GM19238 (cell line): ENCODE measurements around the gene SP3.
A peak's percentile ranks its signal among the peaks of the same experiment; 100 is the strongest.

ENCODE experiments used
- DNase-seq: peaks from one replicate; pipeline ENCODE4 v3.0.0; 2011; ENCODE audit warnings: low spot score; ENCODE audit not compliant: insufficient read length

The SP3 gene

DNA sequence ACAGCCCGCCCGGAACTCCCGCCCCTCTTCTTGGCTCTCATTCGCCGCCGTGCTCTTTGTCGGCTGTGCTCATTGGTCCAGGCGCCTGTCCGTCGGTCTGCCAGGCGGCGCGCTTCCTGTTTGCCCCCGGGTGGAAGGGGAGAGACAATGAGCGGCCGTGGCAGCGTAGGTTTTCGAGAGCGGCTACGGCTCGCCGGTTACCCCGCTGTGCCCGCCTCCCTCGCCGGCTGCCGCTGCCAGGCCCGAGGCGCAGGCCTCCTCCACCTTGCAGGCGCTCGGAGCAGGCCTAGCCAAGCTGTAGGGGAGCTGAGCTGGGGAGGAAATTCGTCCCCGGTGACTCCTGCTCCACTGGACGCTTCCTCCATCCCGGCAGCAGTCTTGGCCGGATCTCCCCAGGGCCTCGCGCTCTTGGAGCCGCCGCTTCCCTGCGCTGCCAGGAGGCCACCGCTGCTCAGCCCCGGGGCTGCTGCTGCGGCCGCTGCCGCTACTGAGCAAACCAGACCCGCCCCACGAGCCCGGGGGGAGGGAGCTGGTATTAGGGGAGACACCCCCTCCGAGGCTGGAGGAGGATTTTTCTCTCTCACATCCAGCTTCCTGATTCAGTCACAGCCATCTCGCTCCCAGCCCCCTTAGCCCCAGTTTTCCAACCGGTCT is at the start of gene SP3:
Gene SP3, minus strand, starts transcription at position 2 of the 654 bp plus-strand sequence. CDS start 202 bp downstream, outside the sequence.
- peak; percentile 95 for DNase-seq

DNA sequence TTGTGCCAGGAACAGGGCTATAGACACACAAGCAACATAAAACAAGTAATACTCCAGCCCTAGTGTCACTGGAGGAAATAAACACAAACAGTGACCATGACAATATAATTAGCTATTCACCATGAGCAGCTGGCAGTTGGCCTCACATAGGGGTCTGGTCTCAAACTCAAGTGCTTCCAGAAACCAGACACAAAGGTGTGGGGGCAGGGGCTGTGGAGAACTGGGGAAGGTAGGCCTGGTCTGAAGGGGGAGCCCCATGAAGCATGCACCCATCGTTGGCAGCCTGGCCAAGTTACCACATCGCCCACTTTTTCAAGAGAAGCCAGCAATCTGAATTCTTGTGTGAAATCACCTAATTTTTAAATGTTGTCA is 49.5 kb upstream of the SP3 start:
- DNase-seq = no peak

DNA sequence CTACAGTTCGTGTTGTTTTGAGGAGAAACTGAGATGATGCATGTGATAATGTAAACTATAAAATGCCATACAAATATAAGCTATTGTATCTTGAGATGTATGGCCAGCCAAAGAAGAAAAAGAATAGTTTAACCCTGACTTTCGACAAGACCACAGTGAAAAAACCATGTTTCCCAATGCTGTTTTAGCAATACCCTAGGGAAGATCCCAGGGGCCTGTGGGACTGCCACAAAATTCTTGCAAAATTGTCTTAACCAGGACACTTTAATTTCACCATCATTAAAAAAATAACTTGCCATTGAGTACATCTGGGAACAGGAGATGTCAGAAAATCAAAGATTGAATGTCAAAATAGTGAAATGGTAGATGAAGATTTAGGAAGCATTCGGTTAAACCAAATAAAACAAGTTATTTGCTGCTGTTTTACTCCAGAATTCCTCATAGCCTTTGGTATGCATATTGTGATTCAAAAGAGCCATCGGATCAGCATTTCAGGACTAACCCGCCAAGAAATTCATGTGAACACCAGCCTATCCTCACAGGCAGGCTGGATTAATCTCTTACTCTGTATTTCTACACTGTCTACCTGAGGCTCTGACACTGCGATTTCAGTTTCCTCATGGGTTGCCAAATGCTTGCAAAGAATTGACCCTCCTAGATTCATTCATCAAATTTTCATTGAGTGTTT is 49.0 kb upstream of the SP3 start:
- no peak for DNase-seq

DNA sequence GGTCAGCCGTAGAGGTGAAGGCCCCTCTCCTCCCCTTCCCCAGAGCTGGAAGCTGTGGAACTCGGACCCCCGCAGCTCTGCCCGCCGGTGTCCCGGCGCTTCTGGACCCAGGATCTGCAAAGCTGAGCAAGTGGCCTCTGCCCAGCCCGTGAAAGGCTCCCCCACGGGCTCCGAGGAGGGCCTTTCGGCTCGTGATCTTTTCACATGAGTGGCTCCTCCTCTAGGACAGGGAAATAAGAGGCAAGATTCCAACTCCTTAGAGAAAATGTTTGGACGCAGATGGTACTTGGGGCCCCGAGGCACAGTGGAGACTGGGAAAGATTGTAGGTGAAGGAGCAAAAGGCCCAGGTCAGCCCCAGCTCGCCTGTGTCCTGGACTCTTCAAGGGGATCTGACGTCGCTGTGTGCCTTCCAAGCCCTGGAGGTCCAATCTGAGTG is 48.2 kb upstream of the SP3 start:
- DNase-seq = no peak

DNA sequence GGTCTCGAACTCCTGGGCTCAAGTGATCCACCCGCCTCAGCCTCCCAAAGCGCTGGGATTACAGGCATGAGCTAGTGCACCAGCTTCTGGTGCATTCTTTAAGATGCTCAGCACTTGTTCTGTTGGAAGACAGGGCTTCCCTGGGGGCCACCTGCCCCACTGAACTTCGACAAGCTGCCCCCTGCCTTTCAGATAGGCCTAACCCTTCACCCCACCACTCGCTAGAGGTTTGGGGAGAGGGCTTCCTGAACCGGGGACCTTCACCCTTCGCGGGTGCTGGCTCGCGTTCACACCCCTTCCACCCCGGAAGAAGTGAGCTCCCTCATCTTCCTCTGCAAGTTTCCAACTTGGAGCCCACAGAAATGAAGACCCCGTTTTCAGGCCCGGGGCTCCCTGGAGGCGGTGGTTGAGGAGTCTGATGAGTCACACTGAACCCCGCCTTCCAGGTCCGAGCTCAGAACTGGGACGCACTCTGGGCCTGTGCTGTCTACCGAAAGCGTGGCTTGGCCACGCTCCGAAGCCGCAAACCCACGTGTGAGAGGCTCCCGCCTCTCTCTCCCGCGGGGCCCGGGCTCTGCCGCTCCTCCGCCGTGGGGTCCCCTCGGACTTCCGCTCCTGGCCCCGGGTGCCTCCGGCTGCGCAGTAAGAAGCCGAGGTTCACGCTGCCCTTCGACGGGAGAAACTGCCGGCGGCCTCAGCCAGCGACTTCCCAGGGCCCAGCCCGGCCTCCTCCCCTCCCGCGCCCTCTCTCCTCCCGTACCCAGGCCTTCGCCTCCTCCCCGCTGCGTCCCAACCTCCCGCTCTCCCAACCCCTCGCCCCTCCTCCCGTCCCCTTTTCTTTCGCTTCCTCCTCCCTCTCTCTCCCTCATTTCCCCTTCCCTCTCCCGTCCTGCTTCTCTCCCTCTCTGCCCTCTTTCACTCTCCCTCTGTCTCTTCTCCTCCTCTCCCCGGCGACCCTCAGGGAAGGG is 47.5 kb upstream of the SP3 start:
- DNase-seq = no peak

DNA sequence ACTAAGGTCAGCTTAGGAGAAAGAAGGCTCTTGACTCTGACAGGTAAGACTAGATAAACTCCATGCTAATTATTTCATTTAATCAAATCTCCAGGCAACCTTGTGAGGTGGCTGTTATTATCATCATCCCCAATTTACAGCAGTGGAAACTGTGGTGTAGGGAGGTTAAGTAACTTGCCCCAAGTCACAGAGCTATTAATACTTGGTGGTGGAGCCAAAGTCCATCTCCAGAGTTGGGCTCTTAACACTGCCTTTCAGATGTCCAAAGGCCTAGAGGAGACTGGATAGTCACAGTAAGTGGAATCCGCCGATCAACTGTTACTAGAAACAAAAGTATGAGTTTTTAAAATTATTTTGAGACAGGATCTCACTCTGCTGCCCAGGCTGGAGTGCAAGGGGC is 46.6 kb upstream of the SP3 start:
- no peak for DNase-seq

DNA sequence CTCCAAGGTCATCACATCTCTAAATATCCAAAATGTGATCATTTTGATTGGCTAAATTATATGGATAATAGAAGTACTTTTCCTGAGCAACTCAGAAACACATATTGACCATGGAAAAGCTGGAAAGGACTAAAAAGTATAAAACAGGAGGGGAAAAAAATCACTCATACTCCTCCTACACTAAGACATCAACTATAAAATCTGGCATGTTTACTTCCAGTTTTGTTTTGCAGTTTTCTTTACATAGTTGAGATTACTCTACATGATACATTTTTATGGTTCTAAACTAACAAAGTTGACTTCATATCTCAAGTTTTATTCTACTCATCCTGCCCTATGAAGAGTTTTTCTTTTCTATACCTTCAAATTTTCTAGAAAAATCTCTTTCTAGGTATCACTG is 46.0 kb upstream of the SP3 start:
- DNase-seq = no peak

DNA sequence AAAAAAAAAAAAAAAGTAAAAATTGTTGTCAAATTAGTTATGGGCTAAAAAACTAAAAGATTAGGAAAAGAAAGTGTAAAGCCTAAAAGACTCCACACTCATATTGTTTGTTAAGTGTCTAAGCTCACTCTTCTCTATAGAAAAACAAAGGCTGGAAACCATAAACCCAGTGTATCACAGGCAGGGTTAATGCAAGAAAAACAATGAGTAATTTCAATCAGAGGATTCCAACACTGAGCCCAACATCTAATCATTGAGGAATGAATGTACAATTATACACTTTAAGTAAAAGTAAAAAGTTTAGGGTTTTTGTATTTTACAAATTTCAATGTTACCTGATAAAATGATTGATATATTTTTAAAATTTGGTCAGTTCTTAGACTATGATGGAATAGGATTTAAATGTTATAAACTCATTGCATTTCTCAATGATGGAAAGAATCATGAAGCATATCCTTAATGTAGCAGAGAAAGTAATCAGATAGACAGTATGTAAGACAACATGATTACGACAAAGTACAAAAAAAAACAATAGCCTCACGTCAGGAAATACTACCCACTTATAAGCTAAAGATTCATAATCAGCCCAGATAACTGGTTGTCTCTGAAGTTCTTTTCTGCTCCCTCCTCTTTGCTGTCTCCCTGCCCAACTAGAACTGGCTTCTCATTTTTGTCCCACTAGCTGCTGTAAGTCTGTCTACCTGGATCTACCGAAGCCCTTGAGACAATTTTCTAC is 44.5 kb upstream of the SP3 start:
- no peak for DNase-seq

DNA sequence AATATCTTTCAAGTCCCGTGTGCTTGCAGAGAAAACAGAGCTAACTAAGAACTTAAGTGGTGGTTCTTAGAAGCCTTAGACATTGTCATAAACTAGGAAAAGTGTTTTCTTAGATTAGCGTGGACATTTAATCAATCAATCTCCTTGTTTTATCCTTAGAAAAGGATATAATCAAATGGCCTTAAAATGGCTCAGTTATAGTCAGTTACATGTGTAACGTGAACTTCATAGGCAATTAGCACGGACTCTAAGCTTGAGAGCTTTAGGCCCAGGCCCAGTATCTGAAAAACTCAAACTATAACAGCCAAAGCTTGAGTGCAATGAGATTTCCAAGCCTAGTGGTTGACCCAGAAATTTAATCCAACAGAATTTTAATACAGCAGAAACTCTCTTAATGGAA is 43.5 kb upstream of the SP3 start:
- DNase-seq = no peak

DNA sequence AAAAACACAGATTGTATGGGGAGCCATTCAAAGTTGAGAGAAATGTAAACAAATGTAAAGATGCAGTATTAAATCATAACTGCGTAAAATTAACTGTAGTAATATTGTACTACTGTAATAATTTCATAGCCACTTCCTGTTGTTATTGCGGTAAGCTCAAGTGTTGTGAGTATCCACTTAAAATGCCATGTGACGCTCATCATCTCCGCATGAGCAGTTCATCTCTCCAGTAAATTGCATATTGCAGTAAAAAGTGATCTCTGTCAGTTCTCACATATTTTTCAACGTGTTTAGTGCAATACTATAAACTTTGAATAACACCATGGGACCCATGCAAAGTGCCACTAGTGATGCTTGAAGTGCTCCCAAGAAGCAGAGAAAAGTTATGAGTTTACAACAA is 41.8 kb upstream of the SP3 start:
- no peak for DNase-seq

DNA sequence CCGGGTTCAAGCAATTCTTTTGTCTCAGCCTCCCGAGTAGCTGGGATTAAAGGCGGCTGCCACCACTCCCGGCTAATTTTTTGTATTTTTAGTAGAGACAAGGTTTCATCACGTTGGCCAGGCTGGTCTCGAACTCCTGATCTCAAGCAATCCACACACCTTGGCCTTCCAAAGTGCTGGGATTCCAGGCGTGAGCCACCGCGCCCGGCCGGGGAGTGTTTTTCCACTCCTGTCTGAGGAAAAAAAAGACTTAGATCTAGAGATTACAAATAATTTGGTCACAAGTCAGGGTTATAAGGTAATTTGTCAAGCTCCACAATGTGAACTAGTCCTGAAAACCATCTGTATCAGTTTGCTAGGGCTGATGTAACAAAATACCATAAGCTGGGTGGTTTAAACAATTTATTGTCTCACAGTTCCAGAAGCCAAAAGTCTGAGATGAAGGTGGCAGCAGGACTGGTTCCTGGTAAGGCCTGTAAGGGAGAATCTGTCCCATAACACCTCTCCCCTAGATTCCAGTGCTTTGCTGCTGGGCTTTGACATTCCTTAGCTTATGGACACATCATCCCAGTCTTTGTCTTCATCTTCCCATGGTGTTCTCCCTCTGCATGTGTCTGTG is 40.7 kb upstream of the SP3 start:
- DNase-seq = no peak

DNA sequence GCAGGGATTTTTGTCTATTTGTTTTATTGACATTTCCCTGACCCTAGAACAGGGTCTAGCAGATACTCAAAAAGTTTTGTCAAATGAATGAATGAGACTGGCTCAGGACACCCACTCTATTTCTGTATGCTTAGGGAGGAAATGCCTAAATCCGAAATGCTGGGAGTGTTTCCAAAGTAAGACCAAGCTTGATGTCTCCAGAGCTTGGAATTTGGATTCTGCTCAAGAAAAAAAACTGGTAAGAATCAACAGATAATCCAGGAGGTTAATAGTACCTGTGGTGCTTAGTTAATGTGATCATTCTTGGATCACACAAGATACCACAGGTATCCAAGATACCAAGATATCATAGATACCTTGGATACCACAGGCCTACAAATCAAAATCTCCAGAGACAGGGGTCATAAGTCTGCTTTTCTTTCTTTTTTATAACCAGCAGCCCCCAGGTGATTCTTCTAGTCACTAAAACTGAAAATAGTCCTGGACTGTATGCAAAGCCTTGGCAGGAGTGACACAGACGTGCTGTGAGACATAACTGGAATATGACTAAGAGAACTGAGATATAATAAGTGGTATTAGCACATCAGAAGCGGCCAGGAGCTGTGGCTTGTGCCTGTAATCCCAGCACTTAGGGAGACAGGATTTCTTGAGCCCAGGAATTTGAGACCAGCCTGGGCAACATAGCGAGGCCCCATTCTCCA is 39.9 kb upstream of the SP3 start:
- no peak for DNase-seq

DNA sequence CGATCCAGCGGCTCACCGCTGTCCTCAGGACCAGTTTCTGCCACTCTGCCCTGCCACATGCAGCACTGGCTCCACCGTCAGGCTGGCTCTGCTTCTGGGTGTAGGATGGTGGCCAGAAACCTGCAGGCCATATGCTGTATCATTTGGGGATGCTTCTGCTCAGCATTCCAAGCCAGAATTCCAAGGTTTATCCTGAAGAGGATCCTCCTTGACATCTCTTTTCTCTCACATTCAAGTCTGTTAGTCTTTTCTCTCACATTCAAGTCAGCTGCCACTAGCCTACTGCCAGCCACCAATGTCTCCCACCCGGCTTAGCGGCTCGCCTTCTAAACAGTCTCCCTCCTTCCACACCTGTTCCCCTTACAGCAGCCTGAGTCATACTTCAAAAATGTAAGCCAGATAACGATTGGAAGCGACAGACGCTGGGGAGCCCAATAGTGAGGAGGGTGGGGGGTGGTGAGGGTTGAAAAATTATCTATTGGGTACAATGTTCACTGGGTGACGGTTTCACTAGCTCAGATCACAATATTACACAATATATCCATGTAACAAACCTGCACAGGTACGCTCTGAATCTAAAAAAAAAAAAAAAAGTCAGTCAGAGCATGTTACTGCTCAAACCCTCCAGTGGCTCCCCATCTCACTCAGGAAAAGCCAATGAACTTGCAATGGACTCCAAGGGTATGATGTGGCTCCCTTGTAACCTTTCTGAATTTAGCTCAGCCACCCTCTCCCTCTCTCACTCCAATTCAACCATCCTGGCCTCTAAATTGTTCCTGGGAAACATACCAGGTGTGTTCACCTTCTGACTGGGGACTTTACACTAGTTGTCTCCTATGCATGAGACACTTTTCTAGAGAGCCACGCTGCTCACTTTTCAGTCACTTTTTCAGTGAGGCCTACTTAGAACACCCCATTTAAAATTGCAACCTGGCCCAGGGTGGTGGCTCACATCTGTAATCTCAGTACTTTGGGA is 38.8 kb upstream of the SP3 start:
- no peak for DNase-seq

DNA sequence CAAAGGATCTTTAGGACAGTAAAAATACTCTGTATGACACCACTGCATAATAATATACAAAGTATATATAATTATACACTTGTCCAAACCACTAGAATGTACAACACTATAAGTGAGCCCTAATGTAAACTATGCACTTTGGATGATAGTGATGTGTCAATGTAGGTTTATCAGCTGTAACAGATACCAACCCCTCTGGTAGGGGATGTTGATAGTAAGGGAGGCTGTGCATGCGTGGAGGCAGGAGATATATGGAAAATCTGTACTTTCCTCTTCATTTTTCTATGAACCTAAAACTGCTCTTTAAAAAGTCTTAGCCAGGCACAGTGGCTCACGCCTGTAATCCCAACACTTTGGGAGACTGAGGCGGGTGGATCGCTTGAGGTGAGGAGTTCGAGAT is 37.5 kb upstream of the SP3 start:
- no peak for DNase-seq

DNA sequence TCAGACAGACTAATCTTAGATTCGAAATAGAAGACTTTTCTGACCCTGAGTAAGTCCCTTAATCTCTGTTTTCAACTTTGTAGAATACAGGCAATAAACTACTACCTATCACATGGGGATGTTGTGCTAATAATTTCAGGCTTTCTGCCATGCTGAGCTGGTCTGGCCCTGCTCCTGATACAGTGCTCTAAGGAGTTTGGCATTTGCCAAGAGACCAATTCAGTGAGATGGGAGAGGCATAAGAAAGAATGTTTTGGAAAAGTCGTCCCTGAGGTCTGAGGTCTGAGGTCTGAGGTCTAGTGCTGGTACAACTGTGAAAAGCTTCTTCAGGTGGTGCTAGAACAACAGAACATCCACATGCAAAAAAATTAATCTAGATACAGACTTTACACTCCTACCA is 35.9 kb upstream of the SP3 start:
- DNase-seq = no peak

DNA sequence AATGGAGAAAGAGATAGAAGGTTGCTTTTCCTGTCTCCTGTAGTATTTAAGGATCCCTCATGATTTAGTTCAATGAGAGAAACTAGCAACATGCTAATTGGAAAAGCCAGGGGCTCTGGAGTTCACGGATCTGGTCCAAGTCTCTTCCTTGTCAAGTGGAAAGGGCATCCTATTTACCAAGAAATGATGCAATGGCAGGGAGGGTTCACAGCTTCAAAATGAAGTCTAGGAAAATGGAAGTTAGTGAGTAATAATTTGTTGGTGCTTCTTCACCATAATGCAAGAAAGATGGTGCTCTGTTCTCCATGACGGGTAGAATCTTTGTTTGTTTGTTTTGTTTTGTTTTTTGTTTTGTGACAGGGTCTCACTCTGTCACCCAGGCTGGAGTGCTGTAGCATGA is 34.6 kb upstream of the SP3 start:
- no peak for DNase-seq

DNA sequence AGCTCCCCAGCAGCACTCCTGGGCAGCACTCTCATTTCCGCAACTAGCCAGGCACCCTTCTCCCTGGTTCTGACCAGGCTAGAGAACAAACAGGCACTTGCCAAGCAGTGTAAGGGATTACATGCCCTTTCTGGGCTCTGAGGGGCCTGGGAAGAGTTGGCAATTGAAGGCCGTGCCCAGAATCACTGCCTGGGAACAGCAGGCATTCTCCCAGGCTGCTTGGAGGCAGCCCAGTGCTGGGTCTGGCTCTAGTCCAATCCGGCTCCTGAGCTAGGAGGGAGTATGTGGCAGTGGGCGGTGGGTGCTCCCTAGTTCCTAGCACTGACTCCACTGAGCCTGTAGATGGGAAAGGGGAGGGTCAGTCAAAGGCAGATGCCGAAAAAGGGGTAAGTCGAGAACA is 34.1 kb upstream of the SP3 start:
- DNase-seq = no peak

DNA sequence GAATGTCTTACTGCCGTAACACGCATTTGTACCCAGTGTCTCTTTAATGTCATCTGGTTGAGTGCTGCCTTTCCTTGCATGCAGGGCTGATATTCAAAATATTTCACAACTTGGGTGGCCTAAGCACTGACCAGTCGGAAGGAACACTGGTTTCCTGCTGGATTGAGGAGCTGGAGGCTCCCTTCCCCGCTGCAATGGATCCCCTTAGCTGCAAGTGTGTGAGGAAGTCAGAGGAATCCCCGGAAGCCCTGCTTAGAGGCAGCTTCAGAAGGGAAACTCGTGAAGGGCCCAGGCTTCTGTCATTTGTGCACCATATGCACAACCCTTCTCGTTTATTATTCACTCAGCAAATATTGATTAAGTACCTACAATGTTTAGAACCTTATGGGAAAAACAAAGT is 33.2 kb upstream of the SP3 start:
- DNase-seq = no peak

DNA sequence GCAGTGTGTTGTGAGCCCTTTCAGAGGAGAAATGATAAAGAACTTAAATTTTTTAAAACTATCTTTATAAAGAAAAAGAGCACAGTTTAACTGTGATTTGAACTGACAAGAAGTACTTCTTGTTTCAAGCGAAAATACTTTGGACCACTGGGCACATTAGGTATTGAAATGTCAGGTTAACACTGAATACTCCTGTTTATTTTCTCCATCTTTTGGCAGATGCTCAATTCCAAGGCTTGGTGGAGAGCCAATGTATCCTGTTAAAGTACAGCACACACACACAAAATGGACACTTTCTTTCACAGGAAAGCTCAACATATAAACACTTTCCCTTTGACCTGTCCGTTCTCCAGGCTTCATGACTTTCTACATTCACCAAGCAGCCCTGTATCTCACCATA is 32.6 kb upstream of the SP3 start:
- DNase-seq = no peak
